GM19455 (cell line): ENCODE data around the gene PGAM1.
A peak's percentile ranks its signal among the peaks of the same experiment; 100 is the strongest.
"Not testable (repeated sequence)": the region's sequence is repeated elsewhere in the genome, so short reads cannot be mapped to it uniquely, and the experiment has no call there.

Experiments used
- ATAC-seq: cut with Tn5 transposase; IDR thresholded peaks from one replicate; pipeline ENCODE4 v1.9.1; 2021; ENCODE audit not compliant: unreplicated experiment

Gene PGAM1

GRCh38 chr10:97407211-97407951, 18.6 kb upstream of the PGAM1 start:
- peak; percentile 84 for ATAC-seq

GRCh38 chr10:97407952-97408248, 18.1 kb upstream of the PGAM1 start:
- ATAC-seq, result no peak

GRCh38 chr10:97408496-97408992, 17.4 kb upstream of the PGAM1 start:
- no peak for ATAC-seq

- ATAC-seq, result no peak
Measured at GRCh38 chr10:97411406-97411805, 14.6 kb upstream of the PGAM1 start.

- no peak for ATAC-seq
Measured at GRCh38 chr10:97412891-97413304, 13.1 kb upstream of the PGAM1 start.

GRCh38 chr10:97416565-97416964, 9.4 kb upstream of the PGAM1 start:
- ATAC-seq, result no peak

GRCh38 chr10:97423757-97424098, 2.3 kb upstream of the PGAM1 start:
- ATAC-seq, result not testable (repeated sequence)

- ATAC-seq, result no peak
Measured at GRCh38 chr10:97426776-97427570, 982 bp downstream of the PGAM1 start.

- no peak for ATAC-seq
Measured at GRCh38 chr10:97427571-97428179, 1.7 kb downstream of the PGAM1 start.

GRCh38 chr10:97428572-97428981, 2.6 kb downstream of the PGAM1 start:
- no peak for ATAC-seq

GRCh38 chr10:97434055-97434454, 8.1 kb downstream of the PGAM1 start:
- ATAC-seq, result no peak

- ATAC-seq, result no peak
Measured at GRCh38 chr10:97434557-97434956, 8.6 kb downstream of the PGAM1 start.

GRCh38 chr10:97435211-97435610, 9.2 kb downstream of the PGAM1 start:
- ATAC-seq, result no peak

- no peak for ATAC-seq
Measured at GRCh38 chr10:97442277-97442676, 16.3 kb downstream of the PGAM1 start.

GRCh38 chr10:97444212-97444611, 18.2 kb downstream of the PGAM1 start:
- ATAC-seq, result no peak

- ATAC-seq, result no peak
Measured at GRCh38 chr10:97445357-97445721, 19.3 kb downstream of the PGAM1 start.

GRCh38 chr10:97445722-97446639, 20.0 kb downstream of the PGAM1 start, which contains the start of the genes EXOSC1 and ZDHHC16:
Gene EXOSC1, minus strand, starts transcription at chr10:97446006. Its CDS starts 21 bp downstream, at chr10:97445985.
Gene ZDHHC16, plus strand, starts transcription at chr10:97446175. Its CDS starts 5,501 bp downstream, at chr10:97451676.
- peak; percentile 94 for ATAC-seq

GRCh38 chr10:97450828-97451227, 24.8 kb downstream of the PGAM1 start:
- no peak for ATAC-seq

GRCh38 chr10:97451605-97452004, 25.6 kb downstream of the PGAM1 start:
- ATAC-seq, result no peak

GRCh38 chr10:97452352-97452751, 26.4 kb downstream of the PGAM1 start:
- no peak for ATAC-seq
